Lung microvascular endothelial cell (primary cell): ENCODE results near the gene AHR. TPM values are rescaled to one million over a fixed set of nuclear protein-coding genes. Genes with fewer than 3 reads are reported as not detected.
"Not testable (repeated sequence)": the region's sequence is repeated elsewhere in the genome, so short reads cannot be mapped to it uniquely, and the experiment has no call there.

Experiments used
- DNase-seq, 2 donors: peaks; one replicate each; pipeline versions ENCODE4 v3.0.0 to v3.0.0-alpha.2; 2010; ENCODE audit warnings: low read depth in 2 of 2
- total RNA-seq: library from RNA; depleted of rRNA; stranded (reverse); fragments of >200 nt; gene quantifications from 2 replicates; pipeline ENCODE4 v1.2.1, GENCODE V29; 2014

AHR gene
- total RNA-seq, 1 donor from 2014 or later, result 108 TPM

GRCh38 chr7:17336168-17336567 is 37.7 kb downstream of the AHR start:
- no peak for DNase-seq

DNA sequence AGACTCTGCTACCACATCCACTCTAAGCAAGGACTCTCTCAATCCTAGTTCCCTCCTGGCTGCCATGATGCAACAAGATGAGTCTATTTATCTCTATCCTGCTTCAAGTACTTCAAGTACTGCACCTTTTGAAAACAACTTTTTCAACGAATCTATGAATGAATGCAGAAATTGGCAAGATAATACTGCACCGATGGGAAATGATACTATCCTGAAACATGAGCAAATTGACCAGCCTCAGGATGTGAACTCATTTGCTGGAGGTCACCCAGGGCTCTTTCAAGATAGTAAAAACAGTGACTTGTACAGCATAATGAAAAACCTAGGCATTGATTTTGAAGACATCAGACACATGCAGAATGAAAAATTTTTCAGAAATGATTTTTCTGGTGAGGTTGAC is 40.7 kb downstream of the AHR start:
- peak in 1 of 2 donors; percentile 52 for DNase-seq

DNA sequence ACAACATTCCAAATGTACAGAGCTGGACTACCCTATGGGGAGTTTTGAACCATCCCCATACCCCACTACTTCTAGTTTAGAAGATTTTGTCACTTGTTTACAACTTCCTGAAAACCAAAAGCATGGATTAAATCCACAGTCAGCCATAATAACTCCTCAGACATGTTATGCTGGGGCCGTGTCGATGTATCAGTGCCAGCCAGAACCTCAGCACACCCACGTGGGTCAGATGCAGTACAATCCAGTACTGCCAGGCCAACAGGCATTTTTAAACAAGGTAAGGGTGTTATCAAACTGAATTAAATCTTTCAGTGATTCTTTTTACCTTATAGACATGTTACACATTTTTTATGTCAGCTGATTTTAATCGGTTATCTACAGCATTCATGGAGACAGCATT is 41.5 kb downstream of the AHR start:
- DNase-seq, result no peak

GRCh38 chr7:17340655-17341054 is 42.2 kb downstream of the AHR start:
- no peak for DNase-seq

GRCh38 chr7:17342756-17343155 is 44.3 kb downstream of the AHR start:
- DNase-seq, result peak in 1 of 2 donors; percentile 6

DNA sequence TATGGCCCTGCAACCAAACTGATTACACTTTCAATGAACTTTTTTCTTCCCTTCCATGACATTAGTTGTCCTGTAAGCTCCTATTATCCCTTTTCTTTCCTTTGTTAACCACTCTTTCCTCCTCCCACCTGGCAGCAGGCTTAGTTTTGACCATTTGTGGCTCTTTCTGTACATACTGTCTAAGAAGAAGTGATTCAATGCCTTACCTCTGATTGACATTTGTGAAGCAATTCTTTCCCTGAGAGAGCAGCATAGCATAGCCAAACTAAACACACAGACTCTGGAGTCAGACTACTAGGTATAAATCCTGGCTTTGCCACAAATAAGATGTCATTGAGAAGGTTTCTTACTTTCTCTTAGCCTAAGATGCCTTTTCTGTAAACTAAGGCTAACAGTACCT is 48.9 kb downstream of the AHR start:
- DNase-seq, result no peak

- not testable (repeated sequence) for DNase-seq
These were observed 50.5 kb downstream of the AHR start for GRCh38 chr7:17348932-17349331.

GRCh38 chr7:17350321-17350720 is 51.9 kb downstream of the AHR start:
- not testable (repeated sequence) for DNase-seq

DNA sequence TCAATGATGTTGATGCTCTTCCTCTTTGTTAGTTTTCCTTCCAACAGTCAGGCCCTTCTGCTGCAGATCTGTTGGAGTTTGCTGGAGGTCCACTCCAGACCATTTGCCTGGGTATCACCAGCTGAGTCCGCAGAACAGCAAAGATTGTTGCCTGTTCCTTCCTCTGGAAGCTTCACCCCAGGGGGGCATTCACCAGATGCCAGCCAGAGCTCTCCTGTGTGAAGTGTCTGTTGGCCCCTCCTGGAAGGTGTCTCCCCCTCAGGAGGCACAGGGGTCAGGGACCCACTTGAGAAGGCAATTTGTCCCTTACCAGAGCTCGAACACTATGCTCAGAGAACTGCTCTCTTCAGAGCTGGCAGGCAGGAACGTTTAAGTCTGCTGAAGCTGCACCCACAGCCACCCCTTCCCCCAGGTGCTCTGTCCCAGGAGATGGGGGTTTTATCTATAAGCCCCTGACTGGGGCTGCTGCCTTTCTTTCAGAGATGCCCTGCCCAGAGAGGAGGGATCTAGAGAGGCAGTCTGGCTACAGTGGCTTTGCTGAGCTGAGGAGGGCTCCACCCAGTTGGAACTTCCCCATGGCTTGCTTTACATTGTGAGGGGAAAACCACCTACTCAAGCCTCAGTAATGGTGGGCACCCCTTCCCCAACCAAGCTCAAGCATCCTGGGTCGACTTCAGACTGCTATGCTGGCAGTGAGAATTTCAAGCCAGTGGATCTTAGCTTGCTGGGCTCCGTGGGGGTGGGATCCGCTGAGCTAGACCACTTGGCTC is 55.4 kb downstream of the AHR start:
- DNase-seq, result not testable (repeated sequence)

DNA sequence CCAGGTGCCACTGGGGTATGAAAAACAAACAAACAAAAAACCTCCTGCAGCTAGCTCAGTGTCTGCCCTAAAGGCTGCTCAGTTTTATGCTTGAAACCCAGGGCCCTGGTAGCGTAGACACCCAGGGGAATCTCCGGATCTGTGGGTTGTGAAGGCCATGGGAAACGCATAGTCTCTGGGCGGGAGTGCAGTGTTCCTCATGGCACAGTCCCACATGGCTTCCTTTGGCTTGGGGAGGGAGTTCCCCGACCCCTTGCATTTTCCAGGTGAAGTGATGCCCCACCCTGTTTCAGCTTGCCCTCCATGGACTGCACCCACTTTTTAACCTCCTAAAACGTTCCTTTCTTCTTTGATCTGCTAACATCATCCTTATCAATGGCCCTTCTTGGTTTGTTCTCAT is 56.0 kb downstream of the AHR start:
- no peak for DNase-seq

DNA sequence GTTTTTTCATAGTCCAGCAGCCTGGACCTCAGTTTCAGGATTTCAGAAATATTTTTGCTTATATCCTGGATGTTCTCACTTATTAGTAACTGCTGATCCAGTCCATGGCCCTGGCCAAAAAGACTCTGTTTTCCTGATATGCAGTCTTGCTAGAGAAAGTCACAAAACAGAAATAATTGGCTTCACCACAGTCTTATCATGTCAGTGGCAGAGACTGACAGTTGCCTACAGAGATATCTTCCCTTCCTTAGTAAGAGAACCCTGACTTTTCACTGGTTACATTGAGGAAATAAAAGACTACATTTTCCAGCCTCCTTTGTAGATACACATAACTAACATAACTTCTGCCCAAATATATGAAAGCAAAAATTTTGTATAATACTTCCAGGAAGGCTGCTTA is 56.6 kb downstream of the AHR start:
- DNase-seq, result no peak

GRCh38 chr7:17357952-17358351 is 59.5 kb downstream of the AHR start:
- no peak for DNase-seq

GRCh38 chr7:17359610-17360009 is 61.2 kb downstream of the AHR start:
- no peak for DNase-seq

DNA sequence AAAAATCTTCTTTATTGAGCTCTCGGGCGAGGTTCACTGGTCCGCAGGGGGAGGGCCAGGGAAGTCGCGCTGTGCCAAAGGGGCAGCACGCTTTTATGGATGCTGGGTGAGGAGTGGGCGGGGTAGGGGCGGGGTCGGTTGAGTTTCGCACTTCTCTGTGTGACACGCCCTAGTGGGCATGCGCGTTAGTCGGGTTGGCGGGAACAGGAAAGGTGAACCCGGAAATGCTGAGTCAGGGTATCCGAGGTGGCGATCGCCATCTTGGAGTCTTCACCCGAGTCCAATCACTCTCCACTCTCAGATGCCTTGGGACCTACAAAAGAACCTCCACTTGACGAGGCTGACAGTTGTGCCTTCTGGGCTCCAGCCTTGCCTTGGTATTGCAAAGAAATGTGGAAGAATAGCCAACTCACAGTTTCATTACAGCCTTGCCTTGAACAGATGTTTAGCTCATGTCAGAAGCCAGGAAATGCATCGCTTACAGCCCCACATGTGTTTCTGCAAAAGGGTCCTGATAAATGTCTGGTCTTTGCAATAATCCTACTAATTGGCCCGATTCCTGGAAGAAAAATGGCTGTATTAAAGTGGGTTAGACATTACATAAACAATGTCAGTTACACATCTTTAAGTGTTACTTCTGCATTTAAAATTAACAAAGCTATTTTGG is 64.1 kb downstream of the AHR start:
- DNase-seq, result no peak

DNA sequence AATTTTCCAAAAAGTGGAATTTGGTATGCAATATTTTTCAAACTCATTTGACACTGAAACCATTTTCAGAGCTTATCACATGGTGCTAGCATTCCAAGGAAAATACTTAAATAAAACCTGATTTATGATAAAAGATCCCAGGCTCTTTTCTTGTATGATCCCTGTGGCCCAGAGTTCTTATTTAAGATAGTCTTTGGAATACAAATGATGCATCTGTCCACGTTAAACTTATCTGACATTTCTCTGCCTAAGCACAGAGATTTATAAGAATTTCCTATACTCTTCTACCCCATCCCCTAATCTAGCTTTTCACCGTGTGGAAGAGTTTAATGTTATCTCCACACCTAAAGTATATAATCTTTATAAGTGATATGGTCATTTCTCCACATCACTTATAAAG is 66.2 kb downstream of the AHR start:
- DNase-seq, result no peak

GRCh38 chr7:17365775-17366174 is 67.3 kb downstream of the AHR start:
- no peak for DNase-seq

- no peak for DNase-seq
These were observed 69.0 kb downstream of the AHR start for GRCh38 chr7:17367502-17367901.

- DNase-seq, result no peak
These were observed 70.5 kb downstream of the AHR start for GRCh38 chr7:17368856-17369524.

DNA sequence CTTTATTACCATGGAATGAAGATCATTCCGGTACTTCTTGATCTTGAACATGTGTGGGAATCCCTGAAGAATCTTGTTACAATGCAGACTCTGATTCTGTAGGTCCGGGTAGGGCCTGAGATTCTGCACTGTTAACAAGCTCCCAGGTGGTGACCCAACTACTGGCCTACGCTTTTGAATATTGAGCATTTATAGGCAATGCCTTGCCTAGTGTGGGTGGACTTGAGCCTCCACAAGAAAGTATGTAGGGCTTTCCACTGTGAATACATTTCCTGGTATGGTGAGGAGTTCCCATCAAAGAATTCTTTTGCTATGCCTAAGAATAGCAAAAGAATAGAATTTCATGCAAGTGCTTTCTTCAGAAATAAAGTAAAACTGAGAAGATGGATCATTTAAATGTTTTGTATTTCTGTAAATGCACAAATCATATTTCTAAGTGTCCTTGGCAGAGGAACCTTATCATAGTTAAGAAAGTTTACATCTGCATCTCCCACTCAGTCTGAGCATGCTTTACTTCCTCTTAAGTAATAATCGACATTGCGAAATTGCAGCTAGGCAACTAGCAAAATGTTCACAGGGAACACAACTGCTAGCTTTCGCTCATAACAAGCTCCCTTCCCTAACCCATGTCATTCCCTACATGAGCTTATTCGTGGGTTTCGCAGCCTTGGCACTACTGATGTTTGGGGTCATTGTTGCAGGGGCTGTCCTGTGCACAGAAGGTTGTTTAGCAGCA is 71.4 kb downstream of the AHR start:
- DNase-seq, result peak in 1 of 2 donors; percentile 42

GRCh38 chr7:17370901-17371585 is 72.6 kb downstream of the AHR start:
- DNase-seq, result peak in 1 of 2 donors; percentile 29
